ENCODE data around the gene CALY. TPM values are rescaled to one million over a fixed set of nuclear protein-coding genes. Genes with fewer than 3 reads are reported as not detected.
"Not testable (repeated sequence)": the region's sequence is repeated elsewhere in the genome, so short reads cannot be mapped to it uniquely, and the experiment has no call there.

CALY gene
- total RNA-seq, 1 donor = not detected

GRCh38 chr10:133370030-133370786 lies 33.5 kb upstream of the CALY start:
- Histone ChIP-seq H3K27me3 (ENCODE audit: insufficient read depth, low read length) (no peaks in the 10 kb centered on the region), H3K4me2 (ENCODE audit: insufficient read depth, low read length) (no peak overlapping the region), H3K79me2 (ENCODE audit: insufficient read depth, low read length) (peaks cover 4% of the 10 kb centered on the region), H3K4me1 (ENCODE audit: insufficient read depth, low read length) (peaks cover 5% of the 10 kb centered on the region), H3K4me3 (ENCODE audit: insufficient read depth, low read length) (no peak overlapping the region), H3K27ac (ENCODE audit: low read depth, low read length) (no peak overlapping the region), H2AFZ (ENCODE audit: low read length) (no peak overlapping the region), H3K36me3 (ENCODE audit: insufficient read depth, low read length) (peaks cover 39% of the 10 kb centered on the region), H3K9me3 (ENCODE audit: low read depth, low read length) (no peaks in the 10 kb centered on the region), H4K20me1 (ENCODE audit: insufficient read depth, low read length) (peaks cover 3% of the 10 kb centered on the region)
- no peak for TF ChIP-seq CTCF (IDR thresholded peaks at IDR 0.05; ENCODE audit: extremely low read depth, low read depth, low read length)
- no peak for DNase-seq (ENCODE audit: insufficient read length, low spot score, missing footprints)

- Histone ChIP-seq H4K20me1 (ENCODE audit: insufficient read depth, low read length) (peaks cover 3% of the 10 kb centered on the region), H2AFZ (ENCODE audit: low read length) (no peak overlapping the region), H3K79me2 (ENCODE audit: insufficient read depth, low read length) (peaks cover 4% of the 10 kb centered on the region), H3K27ac (ENCODE audit: low read depth, low read length) (no peak overlapping the region), H3K36me3 (ENCODE audit: insufficient read depth, low read length) (peaks cover 48% of the 10 kb centered on the region), H3K4me1 (ENCODE audit: insufficient read depth, low read length) (no peaks in the 10 kb centered on the region), H3K4me2 (ENCODE audit: insufficient read depth, low read length) (no peak overlapping the region), H3K9me3 (ENCODE audit: low read depth, low read length) (no peaks in the 10 kb centered on the region), H3K4me3 (ENCODE audit: insufficient read depth, low read length) (no peak overlapping the region), H3K27me3 (ENCODE audit: insufficient read depth, low read length) (no peaks in the 10 kb centered on the region)
- DNase-seq (ENCODE audit: insufficient read length, low spot score, missing footprints) = no peak
- TF ChIP-seq CTCF (IDR thresholded peaks at IDR 0.05; ENCODE audit: extremely low read depth, low read depth, low read length) = no peak
Observed at GRCh38 chr10:133368153-133368552, 31.5 kb upstream of the CALY start.

GRCh38 chr10:133367461-133367860 lies 30.8 kb upstream of the CALY start:
- H3K79me2 ChIP-seq (ENCODE audit: insufficient read depth, low read length); H3K27me3 ChIP-seq (ENCODE audit: insufficient read depth, low read length); H3K9me3 ChIP-seq (ENCODE audit: low read depth, low read length); H4K20me1 ChIP-seq (ENCODE audit: insufficient read depth, low read length); H3K27ac ChIP-seq (ENCODE audit: low read depth, low read length); H3K4me2 ChIP-seq (ENCODE audit: insufficient read depth, low read length); H2AFZ ChIP-seq (ENCODE audit: low read length); H3K4me3 ChIP-seq (ENCODE audit: insufficient read depth, low read length); DNase-seq (ENCODE audit: insufficient read length, low spot score, missing footprints); H3K4me1 ChIP-seq (ENCODE audit: insufficient read depth, low read length): not testable (repeated sequence)
- H3K36me3 ChIP-seq (ENCODE audit: insufficient read depth, low read length) = peaks cover 51% of the 10 kb centered on the region

GRCh38 chr10:133366751-133367150 lies 30.1 kb upstream of the CALY start:
- no peaks in the 10 kb centered on the region for H3K9me3 ChIP-seq (ENCODE audit: low read depth, low read length)
- H3K27ac ChIP-seq (ENCODE audit: low read depth, low read length) = no peak overlapping the region
- DNase-seq (ENCODE audit: insufficient read length, low spot score, missing footprints) = no peak
- no peaks in the 10 kb centered on the region for H3K27me3 ChIP-seq (ENCODE audit: insufficient read depth, low read length)
- H3K79me2 ChIP-seq (ENCODE audit: insufficient read depth, low read length) = no peaks in the 10 kb centered on the region
- H2AFZ ChIP-seq (ENCODE audit: low read length) = no peak overlapping the region
- TF ChIP-seq CTCF (IDR thresholded peaks at IDR 0.05; ENCODE audit: extremely low read depth, low read depth, low read length) = no peak
- no peaks in the 10 kb centered on the region for H3K4me1 ChIP-seq (ENCODE audit: insufficient read depth, low read length)
- peaks cover 56% of the 10 kb centered on the region for H3K36me3 ChIP-seq (ENCODE audit: insufficient read depth, low read length)
- peaks cover 3% of the 10 kb centered on the region for H4K20me1 ChIP-seq (ENCODE audit: insufficient read depth, low read length)
- no peak overlapping the region for H3K4me3 ChIP-seq (ENCODE audit: insufficient read depth, low read length)
- H3K4me2 ChIP-seq (ENCODE audit: insufficient read depth, low read length) = no peak overlapping the region

Data from osteoblast (primary cell).